Breast epithelium (tissue), 4 donors: ENCODE results near the gene STAT3. TPM values are rescaled to one million over a fixed set of nuclear protein-coding genes. Genes with fewer than 3 reads are reported as not detected.

ENCODE experiments used
- DNase-seq, 2 donors: peaks; one replicate each; pipeline ENCODE4 v3.0.0-alpha.2; 2019; ENCODE audit warnings: low spot score in 2 of 2
- H3K27ac ChIP-seq, 2 donors: fragments of 200-600 bp; sonication (generic) in 1 of 2; one replicate each; pipeline ENCODE4 v1.5.1; 2016 to 2019; ENCODE audit warnings: mild to moderate bottlenecking in 1 of 2
- H3K27me3 ChIP-seq, 2 donors: fragments of 200-600 bp; sonication (generic) in 1 of 2; one replicate each; pipeline versions ENCODE4 v1.5.1 to v1.6.0; 2017 to 2019; ENCODE audit warnings: control low read depth in 1 of 2, mild to moderate bottlenecking in 1 of 2
- H3K36me3 ChIP-seq: fragments of 200-600 bp; one replicate; pipeline ENCODE4 v1.5.1; 2019
- H3K4me1 ChIP-seq, 2 donors: fragments of 200-600 bp; sonication (generic); one replicate each; pipeline ENCODE4 v1.5.1; 2016 to 2019; ENCODE audit warnings: control low read depth in 1 of 2
- H3K4me3 ChIP-seq, 3 donors: fragments of 200-600 bp; sonication (generic); 1 replicate in 2 of 3; 2 replicates in 1 of 3; pipeline ENCODE4 v1.5.1; 2016 to 2019; ENCODE audit warnings: mild to moderate bottlenecking in 3 of 3, moderate library complexity in 2 of 3
- H3K9me3 ChIP-seq, 2 donors: fragments of 200-600 bp; sonication (generic) in 1 of 2; one replicate each; pipeline ENCODE4 v1.5.1; 2016 to 2019; ENCODE audit warnings: control low read depth in 1 of 2
- POLR2A ChIP-seq: fragments of 450-650 bp; IDR thresholded peaks from one replicate; pipeline ENCODE4 v1.6.1; 2016; ENCODE audit warnings: antibody characterized with exemption, mild to moderate bottlenecking, moderate library complexity
- POLR2AphosphoS5 ChIP-seq, 3 donors: sonication (generic); formaldehyde crosslinking; IDR thresholded peaks; one replicate each; pipeline ENCODE4 v1.6.1; 2017; ENCODE audit warnings: antibody characterized with exemption in 3 of 3
- intact Hi-C: fragments of 100-400 bp; cut with DNase I; formaldehyde crosslinking; loops from one replicate; pipeline ENCODE4 v1.15.1; 2023; ENCODE audit warnings: low total_unique reads
- total RNA-seq, 3 donors: library from RNA; depleted of rRNA; stranded (reverse); fragments of >200 nt; gene quantifications; one replicate each; pipeline ENCODE4 v1.1.0, GENCODE V29; 2016
- TF ChIP-seq, protein P1 (sequence below), 3 donors: fragments of 450-650 bp; IDR thresholded peaks; one replicate each; pipeline ENCODE4 v1.5.1; 2016 to 2017; ENCODE audit warnings: antibody characterized with exemption in 3 of 3, mild to moderate bottlenecking in 3 of 3, moderate library complexity in 3 of 3

The STAT3 gene
- total RNA-seq = 100 to 1,000 TPM; 193 to 322 (median 238) TPM

DNA sequence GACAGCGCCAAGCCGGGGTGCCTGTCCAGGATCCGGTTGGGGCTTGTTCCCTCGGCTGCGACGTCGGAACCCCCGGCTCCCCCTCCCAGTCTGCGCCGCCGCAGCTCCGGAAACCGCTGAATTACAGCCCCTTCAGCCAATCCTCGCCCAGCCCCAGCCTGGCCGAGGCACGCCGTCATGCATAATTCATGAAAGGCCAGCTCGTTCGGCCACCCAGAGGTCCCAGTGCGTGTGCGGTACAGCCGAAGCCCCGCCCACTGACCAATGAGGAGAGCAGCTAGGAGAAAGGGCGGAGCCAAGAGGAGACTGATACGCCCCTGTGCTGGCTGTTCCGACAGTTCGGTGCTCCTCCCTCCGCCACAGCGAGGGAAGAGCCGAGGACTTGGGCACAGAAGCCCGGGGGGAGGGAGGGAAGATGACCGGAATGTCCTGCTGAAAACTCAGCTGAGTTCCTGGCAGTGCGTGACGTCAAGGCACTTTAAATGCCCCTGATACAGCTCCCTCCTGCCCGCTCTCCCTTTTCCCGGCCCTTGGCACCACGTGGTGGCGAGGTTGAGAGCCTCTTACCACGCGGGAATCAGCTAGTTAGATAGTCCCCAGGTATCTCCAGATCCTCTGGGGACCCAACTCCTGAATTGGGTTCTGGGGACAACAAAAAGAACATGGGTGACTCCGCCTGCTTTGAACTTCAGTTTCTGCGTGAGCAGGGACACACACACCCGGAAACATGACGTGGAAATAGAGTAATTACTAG, at the start of gene STAT3:
Gene STAT3, minus strand, starts transcription at position 62 of the 754 bp plus-strand sequence. CDS start 39,926 bp downstream, outside the sequence.
- TF ChIP-seq POLR2A = peak; percentile 95
- TF ChIP-seq, protein P1, sequence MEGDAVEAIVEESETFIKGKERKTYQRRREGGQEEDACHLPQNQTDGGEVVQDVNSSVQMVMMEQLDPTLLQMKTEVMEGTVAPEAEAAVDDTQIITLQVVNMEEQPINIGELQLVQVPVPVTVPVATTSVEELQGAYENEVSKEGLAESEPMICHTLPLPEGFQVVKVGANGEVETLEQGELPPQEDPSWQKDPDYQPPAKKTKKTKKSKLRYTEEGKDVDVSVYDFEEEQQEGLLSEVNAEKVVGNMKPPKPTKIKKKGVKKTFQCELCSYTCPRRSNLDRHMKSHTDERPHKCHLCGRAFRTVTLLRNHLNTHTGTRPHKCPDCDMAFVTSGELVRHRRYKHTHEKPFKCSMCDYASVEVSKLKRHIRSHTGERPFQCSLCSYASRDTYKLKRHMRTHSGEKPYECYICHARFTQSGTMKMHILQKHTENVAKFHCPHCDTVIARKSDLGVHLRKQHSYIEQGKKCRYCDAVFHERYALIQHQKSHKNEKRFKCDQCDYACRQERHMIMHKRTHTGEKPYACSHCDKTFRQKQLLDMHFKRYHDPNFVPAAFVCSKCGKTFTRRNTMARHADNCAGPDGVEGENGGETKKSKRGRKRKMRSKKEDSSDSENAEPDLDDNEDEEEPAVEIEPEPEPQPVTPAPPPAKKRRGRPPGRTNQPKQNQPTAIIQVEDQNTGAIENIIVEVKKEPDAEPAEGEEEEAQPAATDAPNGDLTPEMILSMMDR (IDR thresholded peaks at IDR 0.05) = peak in 1 of 3 donors; percentile 22
- peak; percentile 95 to 100 (median 99) for TF ChIP-seq POLR2AphosphoS5 (IDR thresholded peaks at IDR 0.05)
- peak within 1 kb of the TSS; percentile 82 to 95 (median 84) for H3K4me3 ChIP-seq
- intact Hi-C loops = no loop called here
- H3K27ac ChIP-seq = peak within 1 kb of the TSS; percentile 98 to 99
- peaks cover 0 to 12% of the 10 kb centered on the region in 2 donors for H3K4me1 ChIP-seq
- no peaks in the 10 kb centered on the region for H3K27me3 ChIP-seq
- H3K9me3 ChIP-seq = no peaks in the 10 kb centered on the region
- DNase-seq = peak; percentile 100
- no peaks in the 10 kb centered on the region for H3K36me3 ChIP-seq

DNA sequence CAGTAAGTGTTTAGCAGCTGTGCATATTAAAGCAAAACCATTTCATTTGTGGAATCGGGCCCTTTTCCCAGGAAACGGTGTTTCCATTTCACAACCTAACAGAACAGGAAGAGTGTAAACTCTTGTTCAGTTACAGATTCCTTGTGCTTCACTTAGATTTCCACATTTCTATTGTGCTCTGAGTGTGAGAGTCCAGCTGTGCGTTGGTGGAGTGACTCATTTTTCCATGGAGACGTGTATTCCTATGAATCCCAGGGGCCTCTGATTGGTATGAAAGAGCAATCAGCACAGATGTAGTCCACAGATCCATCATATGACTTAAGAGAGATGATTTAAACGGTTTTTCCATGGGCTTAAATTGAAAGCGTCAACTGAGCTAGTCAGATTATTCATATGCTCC, 48.1 kb upstream of the STAT3 start:
- no peaks in the 10 kb centered on the region for H3K36me3 ChIP-seq
- H3K27ac ChIP-seq = peak overlapping the region; percentile 77 to 89
- H3K27me3 ChIP-seq = no peaks in the 10 kb centered on the region
- no peaks in the 10 kb centered on the region for H3K4me1 ChIP-seq
- intact Hi-C loops = no loop called here
- DNase-seq = no peak
- H3K9me3 ChIP-seq = no peaks in the 10 kb centered on the region
- no peak overlapping the region for H3K4me3 ChIP-seq
- TF ChIP-seq, protein P1 (IDR thresholded peaks at IDR 0.05) = no peak
- TF ChIP-seq POLR2AphosphoS5 (IDR thresholded peaks at IDR 0.05) = peak in 2 of 3 donors; percentile 53 to 61

DNA sequence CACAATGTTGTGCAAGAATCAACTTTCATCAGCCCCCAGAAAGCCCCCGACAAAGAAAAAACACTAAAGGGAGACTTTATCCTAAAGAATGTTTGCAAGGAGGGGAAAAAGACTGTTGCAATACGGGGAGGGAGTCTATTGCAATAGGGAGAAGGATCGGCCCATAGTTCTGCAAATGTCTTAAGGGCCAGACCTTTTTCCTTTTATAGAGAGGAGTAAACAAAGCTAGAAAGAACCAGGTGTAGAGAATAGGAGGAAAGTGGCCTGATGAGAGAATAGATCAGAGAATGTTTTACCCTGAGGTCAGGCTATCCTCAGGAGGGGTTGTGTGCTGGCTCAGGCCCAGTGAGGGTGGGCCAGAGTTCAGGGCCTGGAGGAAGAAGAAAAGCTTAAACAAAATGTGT, 43.5 kb upstream of the STAT3 start:
- Histone ChIP-seq H3K27me3 (no peaks in the 10 kb centered on the region), H3K27ac (peak overlapping the region; percentile 65 to 70), H3K9me3 (no peaks in the 10 kb centered on the region), H3K4me3 (no peak overlapping the region), H3K36me3 (no peaks in the 10 kb centered on the region), H3K4me1 (peaks cover 0 to 4% of the 10 kb centered on the region in 2 donors)
- TF ChIP-seq POLR2AphosphoS5 (IDR thresholded peaks at IDR 0.05) (no peak), POLR2A (no peak)
- TF ChIP-seq, protein P1 (IDR thresholded peaks at IDR 0.05) = no peak
- intact Hi-C loops = no loop called here
- no peak for DNase-seq

DNA sequence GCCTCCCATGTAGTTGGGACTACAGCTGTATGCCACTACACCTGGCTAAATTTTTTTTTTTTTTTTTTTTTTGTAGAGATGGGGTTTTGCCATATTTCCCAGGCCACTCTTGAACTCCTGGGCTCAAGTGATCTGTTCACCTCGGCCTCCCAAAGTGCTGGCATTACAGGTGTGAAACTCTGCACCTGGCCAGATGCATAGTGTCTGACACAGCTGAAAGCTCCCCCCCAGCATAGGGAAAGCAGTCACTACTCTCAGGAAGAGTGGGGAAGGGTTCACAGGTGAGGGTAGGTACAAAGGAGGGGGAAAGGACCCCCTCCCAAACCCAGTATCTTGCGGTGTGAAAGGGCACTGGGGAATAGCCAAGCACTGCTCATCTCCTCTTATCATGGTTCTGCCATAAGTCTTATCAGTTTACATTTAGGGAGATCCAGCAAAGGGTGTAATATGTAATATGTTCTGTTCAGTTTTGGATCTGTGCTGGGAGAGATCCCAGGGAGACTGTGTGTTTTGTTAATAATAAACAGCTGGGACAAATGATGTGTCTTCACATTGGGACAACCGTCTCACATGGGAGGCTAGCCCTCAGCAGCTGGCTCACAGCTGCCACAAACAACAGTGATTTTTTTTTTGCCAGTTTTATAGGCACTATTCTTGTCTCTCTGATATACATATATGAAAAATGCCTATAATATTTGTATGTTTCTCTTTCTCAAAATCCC, 41.6 kb upstream of the STAT3 start:
- H3K9me3 ChIP-seq = no peaks in the 10 kb centered on the region
- peak overlapping the region in 1 of 2 donors; percentile 30 for H3K27ac ChIP-seq
- TF ChIP-seq POLR2AphosphoS5 (IDR thresholded peaks at IDR 0.05) = no peak
- TF ChIP-seq, protein P1 (IDR thresholded peaks at IDR 0.05) = no peak
- DNase-seq = no peak
- no peak overlapping the region for H3K4me3 ChIP-seq
- peaks cover 0 to 4% of the 10 kb centered on the region in 2 donors for H3K4me1 ChIP-seq
- H3K27me3 ChIP-seq = no peaks in the 10 kb centered on the region
- intact Hi-C loops = no loop called here
- no peaks in the 10 kb centered on the region for H3K36me3 ChIP-seq
